MCF 10A (cell line): Measurements from ENCODE around the gene TIAL1. TPM values are rescaled to one million over a fixed set of nuclear protein-coding genes. Genes with fewer than 3 reads are reported as not detected.

ENCODE experiments used
- BruUV-seq: library from RNA; stranded (reverse); fragments of 400-500 nt; replicated peaks from 2 replicates; lab custom pipeline; 2021; lab: Mats Ljungman, UMichigan
- CTCF ChIA-PET: fragments of 300-600 bp; sonication (Branson Sonifier 250); formaldehyde crosslinking; extraction: SDS; loops from one replicate; lab custom pipeline; 2021; ENCODE audit warnings: antibody characterized with exemption, inconsistent platforms; lab: Yijun Ruan, JAX
- POLR2A ChIA-PET: fragments of 300-600, 350-650 bp; sonication (Branson Sonifier 250); formaldehyde crosslinking; extraction: SDS; loops from one replicate; lab custom pipeline; 2020; ENCODE audit warnings: antibody characterized with exemption, inconsistent platforms; lab: Yijun Ruan, JAX
- DNase-seq: peaks from one replicate; pipeline ENCODE4 v3.0.0-alpha.2; 2018; ENCODE audit not compliant: unreplicated experiment
- H3K27ac Mint-ChIP-seq: one replicate; pipeline ENCODE4 v1.8.0; 2022; ENCODE audit warnings: mild to moderate bottlenecking, low read depth, mixed read lengths; ENCODE audit not compliant: unreplicated experiment
- H3K27me3 Mint-ChIP-seq: one replicate; pipeline ENCODE4 v1.8.0; 2022; ENCODE audit warnings: mixed read lengths; ENCODE audit not compliant: insufficient read depth, unreplicated experiment
- H3K36me3 Mint-ChIP-seq: one replicate; pipeline ENCODE4 v1.8.0; 2022; ENCODE audit warnings: mild to moderate bottlenecking, moderate library complexity, mixed read lengths; ENCODE audit not compliant: insufficient read depth, unreplicated experiment
- H3K4me1 Mint-ChIP-seq: one replicate; pipeline ENCODE4 v1.8.0; 2022; ENCODE audit warnings: mixed read lengths; ENCODE audit not compliant: insufficient read depth, unreplicated experiment
- H3K4me3 Mint-ChIP-seq: one replicate; pipeline ENCODE4 v1.8.0; 2022; ENCODE audit warnings: mild to moderate bottlenecking, moderate library complexity, mixed read lengths; ENCODE audit not compliant: unreplicated experiment
- H3K9me3 Mint-ChIP-seq: one replicate; pipeline ENCODE4 v1.8.0; 2022; ENCODE audit warnings: mixed read lengths; ENCODE audit not compliant: unreplicated experiment
- intact Hi-C: fragments of 100-400 bp; cut with micrococcal nuclease; formaldehyde crosslinking; loops from 2 replicates; pipeline ENCODE4 v1.14.1; 2022
- total RNA-seq: library from RNA; stranded (reverse); gene quantifications from 2 replicates; pipeline ENCODE4 v1.2.3, GENCODE V29; 2022
- TF ChIP-seq, protein P1 (sequence below): fragments of 200-600 bp; IDR thresholded peaks from one replicate; pipeline ENCODE4 v1.8.0; 2022; ENCODE audit warnings: antibody characterized with exemption, mild to moderate bottlenecking; ENCODE audit not compliant: unreplicated experiment

The TIAL1 gene
- total RNA-seq, 1 experiment from 2014 or later: 149 TPM

DNA sequence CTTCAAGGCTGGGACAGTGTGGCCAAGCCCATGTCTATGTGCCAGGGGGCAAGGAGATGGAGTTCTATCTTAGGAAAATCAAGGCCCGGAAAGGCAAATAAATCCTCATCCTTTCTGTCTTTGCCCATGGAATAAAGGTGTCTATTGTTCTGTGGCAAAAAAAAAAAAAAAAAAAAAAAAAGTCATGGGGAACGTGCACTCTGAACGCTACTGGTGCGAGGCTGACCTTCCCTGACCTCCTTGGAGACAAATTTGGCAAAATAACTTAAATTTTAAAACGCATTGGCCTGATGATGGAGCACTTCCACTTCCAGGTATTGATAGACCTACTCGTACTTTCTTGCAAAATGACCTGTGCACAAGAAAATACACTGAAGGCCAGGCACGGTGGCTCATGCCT is 42.2 kb upstream of the TIAL1 start:
- no TSS peak for BruUV-seq
- POLR2A ChIA-PET: interaction anchor here (1.9 kb wide), 1 partner anchor 12 kb away, joined by 6 read pairs; the partner anchor contains the start of gene BAG3
- intact Hi-C loops: no loop called here

DNA sequence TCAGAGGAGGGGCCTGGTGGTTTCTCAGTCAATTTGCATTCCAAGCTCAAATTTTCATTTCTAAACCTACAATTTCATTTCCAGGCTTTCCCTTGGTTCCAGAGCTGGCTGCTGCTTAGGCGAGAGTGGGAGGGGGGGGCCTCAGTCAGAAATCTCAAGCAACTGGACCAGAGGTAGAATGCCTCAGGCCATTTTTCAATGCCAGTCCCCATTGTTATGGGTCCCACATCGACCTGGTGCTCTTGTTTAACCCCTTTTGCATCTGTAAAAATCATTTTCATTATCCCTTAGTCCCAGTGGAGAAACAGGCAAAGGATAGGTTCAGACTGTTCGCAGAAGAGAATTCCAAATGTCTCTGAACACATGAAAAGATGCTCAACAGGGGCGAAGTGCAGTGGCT is 40.9 kb upstream of the TIAL1 start:
- intact Hi-C loops: no loop called here
- POLR2A ChIA-PET: interaction anchor here (1.9 kb wide), 1 partner anchor 14 kb away, joined by 6 read pairs; the partner anchor contains the start of gene BAG3

More for the DNA sequence above, 42.2 kb upstream of the TIAL1 start:
- H3K9me3 Mint-ChIP-seq: no peaks in the 10 kb centered on the region
- TF ChIP-seq, protein P1, sequence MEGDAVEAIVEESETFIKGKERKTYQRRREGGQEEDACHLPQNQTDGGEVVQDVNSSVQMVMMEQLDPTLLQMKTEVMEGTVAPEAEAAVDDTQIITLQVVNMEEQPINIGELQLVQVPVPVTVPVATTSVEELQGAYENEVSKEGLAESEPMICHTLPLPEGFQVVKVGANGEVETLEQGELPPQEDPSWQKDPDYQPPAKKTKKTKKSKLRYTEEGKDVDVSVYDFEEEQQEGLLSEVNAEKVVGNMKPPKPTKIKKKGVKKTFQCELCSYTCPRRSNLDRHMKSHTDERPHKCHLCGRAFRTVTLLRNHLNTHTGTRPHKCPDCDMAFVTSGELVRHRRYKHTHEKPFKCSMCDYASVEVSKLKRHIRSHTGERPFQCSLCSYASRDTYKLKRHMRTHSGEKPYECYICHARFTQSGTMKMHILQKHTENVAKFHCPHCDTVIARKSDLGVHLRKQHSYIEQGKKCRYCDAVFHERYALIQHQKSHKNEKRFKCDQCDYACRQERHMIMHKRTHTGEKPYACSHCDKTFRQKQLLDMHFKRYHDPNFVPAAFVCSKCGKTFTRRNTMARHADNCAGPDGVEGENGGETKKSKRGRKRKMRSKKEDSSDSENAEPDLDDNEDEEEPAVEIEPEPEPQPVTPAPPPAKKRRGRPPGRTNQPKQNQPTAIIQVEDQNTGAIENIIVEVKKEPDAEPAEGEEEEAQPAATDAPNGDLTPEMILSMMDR: no peak
- H3K36me3 Mint-ChIP-seq: no peaks in the 10 kb centered on the region
- H3K4me1 Mint-ChIP-seq: no peaks in the 10 kb centered on the region
- H3K27ac Mint-ChIP-seq: no peak overlapping the region
- no peaks in the 10 kb centered on the region for H3K27me3 Mint-ChIP-seq
- H3K4me3 Mint-ChIP-seq: no peak overlapping the region
- CTCF ChIA-PET: no interaction called here
- DNase-seq: no peak

DNA sequence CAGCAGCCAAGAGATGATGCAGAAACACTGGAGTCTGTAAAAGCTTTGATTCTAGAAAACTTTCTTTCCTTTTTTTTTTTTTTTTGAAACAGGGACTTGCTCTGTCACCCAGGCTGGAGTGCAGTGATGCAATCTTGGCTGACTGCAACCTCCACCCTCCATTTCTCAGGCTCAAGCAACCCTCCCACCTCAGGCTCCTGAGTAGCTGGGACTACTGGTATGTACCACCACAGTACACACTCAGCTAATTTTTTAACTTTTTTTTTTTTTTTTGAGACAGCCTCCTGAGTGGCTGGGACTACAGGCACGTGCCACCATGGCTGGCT is 37.4 kb upstream of the TIAL1 start:
- DNase-seq: no peak
- H3K4me3 Mint-ChIP-seq: no peak overlapping the region
- no peaks in the 10 kb centered on the region for H3K9me3 Mint-ChIP-seq
- CTCF ChIA-PET: interaction anchor here (0.6 to 0.8 kb wide), 2 partner anchors 19 to 41 kb away, joined by 4 read pairs; no protein-coding TSS in a partner anchor
- TF ChIP-seq, protein P1: no peak
- H3K27me3 Mint-ChIP-seq: no peaks in the 10 kb centered on the region
- no TSS peak for BruUV-seq
- POLR2A ChIA-PET: interaction anchor here (0.6 to 1.4 kb wide), 7 partner anchors 16 to 103 kb away, joined by 3 to 5 read pairs (median 3); partner anchors contain the start of gene BAG3
- intact Hi-C loops: no loop called here
- H3K36me3 Mint-ChIP-seq: no peaks in the 10 kb centered on the region
- H3K27ac Mint-ChIP-seq: no peak overlapping the region
- peaks cover 4% of the 10 kb centered on the region for H3K4me1 Mint-ChIP-seq

More for the DNA sequence above, 40.9 kb upstream of the TIAL1 start:
- no peaks in the 10 kb centered on the region for H3K9me3 Mint-ChIP-seq
- H3K4me3 Mint-ChIP-seq: no peak overlapping the region
- H3K27ac Mint-ChIP-seq: no peak overlapping the region
- BruUV-seq: no TSS peak
- TF ChIP-seq, protein P1: no peak
- CTCF ChIA-PET: interaction anchor here (1.9 kb wide), 1 partner anchor 29 kb away, joined by 5 read pairs; no protein-coding TSS in a partner anchor
- no peak for DNase-seq
- peaks cover 4% of the 10 kb centered on the region for H3K4me1 Mint-ChIP-seq
- no peaks in the 10 kb centered on the region for H3K36me3 Mint-ChIP-seq
- no peaks in the 10 kb centered on the region for H3K27me3 Mint-ChIP-seq

DNA sequence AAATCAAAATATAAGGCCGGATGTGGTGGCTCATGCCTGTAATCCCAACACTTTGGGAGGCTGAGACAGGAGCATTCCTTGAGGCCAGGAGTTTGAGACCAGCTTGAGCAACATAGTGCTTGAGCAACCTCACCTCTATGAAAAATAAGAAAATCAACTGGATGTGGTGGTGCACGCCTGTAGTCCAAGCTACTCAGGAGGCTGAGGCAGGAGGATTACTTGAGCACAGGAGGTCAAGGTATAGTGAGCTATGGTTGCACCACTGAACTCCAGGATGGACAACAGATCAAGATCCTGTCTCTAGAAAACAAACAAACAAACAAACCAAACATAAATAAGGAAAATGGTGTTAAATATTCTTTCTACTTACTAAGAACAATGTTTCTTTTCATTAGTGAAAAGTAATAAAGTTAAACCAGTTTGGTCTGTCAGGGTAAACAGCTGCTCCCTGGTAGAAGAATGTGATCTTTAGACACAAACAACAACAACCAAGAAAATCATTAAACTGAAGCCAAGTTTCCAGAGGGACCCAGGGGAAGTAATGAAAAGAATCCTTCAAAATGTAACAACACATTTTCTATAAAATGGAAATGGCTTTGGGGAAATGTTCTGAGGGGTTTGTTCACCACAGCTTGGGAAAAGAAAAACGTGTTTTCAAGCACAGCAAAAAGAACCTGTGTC is 36.9 kb upstream of the TIAL1 start:
- no peak overlapping the region for H3K27ac Mint-ChIP-seq
- no peaks in the 10 kb centered on the region for H3K9me3 Mint-ChIP-seq
- no TSS peak for BruUV-seq
- peaks cover 4% of the 10 kb centered on the region for H3K4me1 Mint-ChIP-seq
- no peaks in the 10 kb centered on the region for H3K36me3 Mint-ChIP-seq
- ChIA-PET CTCF (interaction anchor here (0.6 to 0.8 kb wide), 3 partner anchors 19 to 791 kb away, joined by 3 to 4 read pairs (median 4); no protein-coding TSS in a partner anchor), POLR2A (interaction anchor here (1.0 to 1.4 kb wide), 6 partner anchors 16 to 66 kb away, joined by 3 to 5 read pairs (median 3); partner anchors contain the start of gene BAG3)
- intact Hi-C loops: no loop called here
- H3K27me3 Mint-ChIP-seq: no peaks in the 10 kb centered on the region
- H3K4me3 Mint-ChIP-seq: no peak overlapping the region
- TF ChIP-seq, protein P1: no peak
- no peak for DNase-seq
